ENCODE results near the gene ENKUR. TPM values are rescaled to one million over a fixed set of nuclear protein-coding genes. Genes with fewer than 3 reads are reported as not detected.
A peak's percentile ranks its signal among the peaks of the same experiment; 100 is the strongest.

The ENKUR gene
- total RNA-seq, 4 donors from 2014 or later = not detected

DNA sequence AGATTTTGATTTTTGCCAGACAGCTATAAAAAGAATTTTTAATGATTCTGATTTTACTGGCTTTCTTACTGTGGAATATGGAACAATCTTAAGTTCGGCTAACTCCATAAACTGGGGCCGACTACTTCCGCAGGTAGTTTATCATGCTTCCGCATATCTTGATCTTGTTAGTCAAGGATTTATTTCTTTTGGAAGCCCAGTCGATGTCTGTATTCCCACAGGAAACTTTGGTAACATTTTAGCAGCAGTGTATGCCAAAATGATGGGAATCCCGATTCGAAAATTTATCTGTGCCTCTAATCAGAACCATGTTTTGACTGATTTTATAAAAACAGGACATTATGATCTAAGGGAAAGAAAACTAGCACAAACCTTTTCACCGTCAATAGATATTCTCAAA lies 8.6 kb upstream of the ENKUR start:
- WGBS, 2 donors = 35 to 58% methylated on average over 8 of the region's 8 CpGs
- H3K4me3 ChIP-seq (ENCODE audit: low read depth, poor library complexity, severe bottlenecking) = no peak overlapping the region
- intact Hi-C loops (cut with DNase I; ENCODE audit: low total_unique reads) = no loop called here
- TF ChIP-seq CTCF (IDR thresholded peaks at IDR 0.05) = no peak
- TF ChIP-seq POLR2A (IDR thresholded peaks at IDR 0.05) = no peak
- no peak for DNase-seq (ENCODE audit: low spot score in 2 of 2)

GRCh38 chr10:25023278-25023677 lies 7.3 kb upstream of the ENKUR start:
- TF ChIP-seq CTCF (IDR thresholded peaks at IDR 0.05) = no peak
- no peak for TF ChIP-seq POLR2A (IDR thresholded peaks at IDR 0.05)
- WGBS, 2 donors = 71 to 72% methylated on average over 3 of the region's 3 CpGs
- no peak overlapping the region for H3K4me3 ChIP-seq (ENCODE audit: low read depth, poor library complexity, severe bottlenecking)
- no peak for DNase-seq (ENCODE audit: low spot score in 2 of 2)
- intact Hi-C loops (cut with DNase I; ENCODE audit: low total_unique reads) = no loop called here

DNA sequence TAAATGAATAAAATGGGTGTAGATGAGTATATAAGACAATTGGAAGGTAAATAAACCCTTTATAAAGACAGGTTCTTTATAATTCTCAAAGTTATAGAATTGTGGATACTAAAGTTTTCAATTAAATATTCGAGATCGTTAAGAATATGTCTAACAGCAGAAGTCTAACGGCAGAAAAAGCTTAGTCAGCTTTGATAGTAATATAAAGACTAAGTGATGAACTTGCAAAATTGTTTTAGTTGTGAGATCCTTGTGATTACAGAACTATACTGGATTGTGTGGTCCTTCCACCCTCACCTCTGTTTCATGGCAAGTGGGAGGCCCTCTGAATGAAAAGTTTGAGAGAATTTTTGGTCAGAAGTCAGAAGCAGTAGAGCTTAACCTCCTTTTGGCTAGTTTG lies 2.7 kb upstream of the ENKUR start:
- TF ChIP-seq CTCF (IDR thresholded peaks at IDR 0.05) (no peak), POLR2A (IDR thresholded peaks at IDR 0.05) (no peak)
- H3K4me3 ChIP-seq (ENCODE audit: low read depth, poor library complexity, severe bottlenecking) = no peak overlapping the region
- WGBS, 2 donors = 92 to 97% methylated on average over 3 of the region's 3 CpGs
- no peak for DNase-seq (ENCODE audit: low spot score in 2 of 2)
- intact Hi-C loops (cut with DNase I; ENCODE audit: low total_unique reads) = no loop called here

DNA sequence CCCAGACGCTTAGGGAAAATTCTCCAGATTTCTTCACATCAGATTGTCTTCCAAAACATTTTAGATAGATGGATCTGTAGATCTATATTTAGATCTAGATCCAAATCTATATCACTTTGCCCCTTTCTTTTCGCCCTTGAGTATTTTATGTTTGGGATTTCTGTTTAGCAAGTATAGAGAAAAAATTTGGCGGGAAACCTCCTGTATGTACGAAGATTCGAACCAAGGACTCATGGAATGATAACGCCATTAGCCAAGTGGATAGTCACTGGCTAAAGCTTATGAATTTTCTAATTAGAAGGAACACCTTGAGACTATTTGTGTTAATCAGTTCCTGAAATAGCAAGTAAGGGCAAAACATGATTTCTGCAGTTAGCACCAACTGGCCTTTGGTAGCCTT lies 1.7 kb upstream of the ENKUR start:
- intact Hi-C loops (cut with DNase I; ENCODE audit: low total_unique reads) = no loop called here
- WGBS, 2 donors = 91 to 95% methylated on average over 6 of the region's 6 CpGs
- no peak for DNase-seq (ENCODE audit: low spot score in 2 of 2)
- no peak overlapping the region for H3K4me3 ChIP-seq (ENCODE audit: low read depth, poor library complexity, severe bottlenecking)
- no peak for TF ChIP-seq POLR2A (IDR thresholded peaks at IDR 0.05)
- TF ChIP-seq CTCF (IDR thresholded peaks at IDR 0.05) = no peak

DNA sequence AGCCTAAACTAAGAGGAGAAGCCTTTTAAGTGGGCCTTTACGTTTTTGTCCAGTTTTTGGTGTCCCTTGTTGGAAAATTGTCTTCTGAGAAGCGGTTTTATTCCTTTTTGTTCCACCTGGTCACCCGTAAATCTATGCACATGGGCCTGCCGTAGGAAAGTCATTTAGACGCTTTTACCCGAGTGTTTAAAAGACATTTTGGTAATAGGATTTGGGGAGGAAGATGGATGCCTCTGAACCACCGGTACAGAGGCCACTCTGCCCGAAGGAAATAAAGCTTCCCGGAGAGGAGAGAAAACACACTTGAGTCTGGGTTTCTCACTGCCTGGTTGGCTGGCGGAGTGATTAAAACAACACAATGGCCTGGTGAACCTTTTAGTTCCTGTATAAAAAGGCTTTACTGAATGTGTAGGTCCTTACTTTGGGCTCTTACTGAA lies 1.2 kb upstream of the ENKUR start:
- peak overlapping the region; percentile 48 for H3K4me3 ChIP-seq (ENCODE audit: low read depth, poor library complexity, severe bottlenecking)
- peak in 1 of 2 donors; percentile 15 for DNase-seq (ENCODE audit: low spot score in 2 of 2)
- 6 to 7% methylated on average over 10 of the region's 10 CpGs for WGBS, 2 donors
- TF ChIP-seq POLR2A (IDR thresholded peaks at IDR 0.05) (no peak), CTCF (IDR thresholded peaks at IDR 0.05) (no peak)
- intact Hi-C loops (cut with DNase I; ENCODE audit: low total_unique reads) = no loop called here

DNA sequence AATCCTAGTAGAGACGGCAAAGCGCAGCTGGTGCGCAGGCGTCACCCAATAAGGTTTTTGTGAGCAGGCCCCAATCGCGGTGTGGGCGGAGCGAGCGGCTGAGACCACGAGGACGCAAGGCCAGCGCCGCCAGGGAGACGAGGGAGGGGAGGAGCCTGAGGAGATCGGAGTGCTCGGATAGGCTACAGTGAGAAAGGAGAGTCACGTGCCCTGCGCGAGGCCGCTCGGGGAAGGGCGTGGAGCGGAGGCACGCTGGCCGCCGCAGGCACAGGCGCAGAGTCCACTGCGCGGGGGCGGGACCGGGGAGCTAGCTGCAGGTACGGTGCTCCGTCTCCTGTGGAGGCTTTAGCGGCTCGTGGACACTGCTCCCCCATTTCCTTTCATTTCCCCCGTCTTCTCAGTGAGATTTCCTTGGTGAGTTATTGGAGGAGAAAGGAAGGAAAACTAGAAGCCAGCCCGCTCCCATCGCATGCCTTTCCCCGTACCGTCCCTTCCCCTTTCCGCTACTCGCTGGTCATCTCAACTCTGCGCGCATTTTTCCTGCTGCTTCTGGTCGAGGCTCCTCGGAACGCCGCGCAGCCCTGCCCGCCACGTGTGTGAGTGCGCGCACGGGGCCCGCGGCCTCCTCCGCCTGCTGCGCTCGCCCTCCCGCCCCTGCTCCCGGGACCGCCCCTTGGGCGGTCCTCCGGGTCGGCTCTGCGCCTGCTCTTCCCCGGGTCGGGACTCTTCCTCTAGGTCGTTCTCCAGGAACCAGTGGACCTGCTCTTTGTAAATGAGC lies 607 bp upstream of the ENKUR start, which contains the start of gene THNSL1:
Gene THNSL1, plus strand, starts transcription at position 237 of the 778 bp plus-strand sequence. CDS start 6,612 bp downstream, outside the sequence.
- intact Hi-C loops (cut with DNase I; ENCODE audit: low total_unique reads) = no loop called here
- H3K4me3 ChIP-seq (ENCODE audit: low read depth, poor library complexity, severe bottlenecking) = peak within 1 kb of the TSS; percentile 48
- peak; percentile 98 to 99 for DNase-seq (ENCODE audit: low spot score in 2 of 2)
- no peak for TF ChIP-seq POLR2A (IDR thresholded peaks at IDR 0.05)
- TF ChIP-seq CTCF (IDR thresholded peaks at IDR 0.05) = no peak
- WGBS, 2 donors = 0 to 1% methylated on average over 67 to 69 of the region's 69 CpGs

All from lower leg skin (tissue), 4 donors.